HG03442 (cell line): ENCODE data around the gene LTK.
"Not testable (repeated sequence)": the region's sequence is repeated elsewhere in the genome, so short reads cannot be mapped to it uniquely, and the experiment has no call there.

ENCODE experiments used
- ATAC-seq: cut with Tn5 transposase; IDR thresholded peaks from one replicate; pipeline ENCODE4 v1.9.1; 2021; ENCODE audit warnings: mild to moderate bottlenecking, moderate library complexity; ENCODE audit not compliant: unreplicated experiment

The LTK gene

DNA sequence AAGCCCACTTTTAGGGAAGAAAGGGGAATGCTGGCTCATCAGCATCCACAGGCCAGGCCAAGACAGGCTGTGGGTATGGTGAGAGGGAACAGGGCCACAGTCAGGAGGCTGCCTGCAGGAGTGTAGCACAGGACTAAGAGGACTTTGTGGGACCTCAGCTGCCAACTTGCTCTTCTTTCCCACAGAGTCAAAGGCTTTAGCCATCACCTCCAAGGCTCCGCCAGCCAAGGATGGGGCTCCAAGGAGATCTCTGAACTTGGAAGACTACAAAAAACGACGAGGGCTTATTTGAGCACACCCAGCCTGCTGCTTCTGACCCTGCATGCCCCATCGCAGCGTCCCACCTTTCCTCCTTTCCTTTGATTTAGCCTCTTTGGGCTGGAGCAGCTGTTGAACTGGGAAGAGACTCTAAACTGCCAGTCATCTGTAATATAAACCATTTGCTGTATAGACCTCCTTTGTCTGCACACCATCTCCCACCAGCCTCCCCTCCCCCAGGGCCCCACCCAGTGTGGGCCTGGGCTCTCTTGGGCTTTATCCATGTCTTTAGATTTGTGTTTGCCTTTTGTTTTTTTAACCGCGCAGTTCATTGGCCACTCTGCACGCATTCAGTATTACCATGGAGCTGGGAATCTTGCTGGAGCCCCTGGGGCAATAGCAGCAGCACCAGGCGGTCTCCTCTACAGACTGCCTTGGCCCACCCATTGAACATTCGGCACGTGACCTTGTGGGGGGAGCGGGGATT lies 33.1 kb downstream of the LTK start:
- no peak for ATAC-seq

DNA sequence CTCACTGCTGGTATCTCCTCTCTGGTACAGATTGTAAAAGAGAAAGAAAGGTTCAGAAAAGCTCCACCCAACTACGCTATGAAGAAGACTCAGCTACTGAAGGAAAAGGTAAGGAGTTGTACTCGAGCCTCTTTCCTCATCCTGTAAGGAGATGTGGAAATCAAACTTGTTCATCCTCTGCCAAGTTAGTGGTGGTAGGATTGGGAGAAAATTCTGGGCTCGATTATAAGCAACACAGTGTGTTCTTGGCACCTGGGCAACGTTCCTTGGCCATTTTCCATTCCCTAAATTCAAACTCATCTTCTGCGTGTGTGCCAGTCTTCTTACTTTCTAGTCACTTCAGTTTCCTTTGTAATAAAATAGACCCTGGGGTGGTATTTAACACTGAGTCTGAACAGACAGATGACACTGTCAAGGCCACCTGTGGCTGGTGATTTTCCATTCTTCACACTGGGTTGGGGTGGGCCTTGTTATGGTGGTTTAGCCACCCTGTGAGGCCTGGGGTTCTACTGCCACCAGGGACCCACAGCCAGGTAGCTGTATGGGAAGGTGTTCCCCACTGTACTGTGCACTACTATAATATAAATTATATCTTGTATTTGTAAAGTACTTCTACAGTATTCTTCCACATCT lies 37.1 kb downstream of the LTK start:
- ATAC-seq, result no peak

DNA sequence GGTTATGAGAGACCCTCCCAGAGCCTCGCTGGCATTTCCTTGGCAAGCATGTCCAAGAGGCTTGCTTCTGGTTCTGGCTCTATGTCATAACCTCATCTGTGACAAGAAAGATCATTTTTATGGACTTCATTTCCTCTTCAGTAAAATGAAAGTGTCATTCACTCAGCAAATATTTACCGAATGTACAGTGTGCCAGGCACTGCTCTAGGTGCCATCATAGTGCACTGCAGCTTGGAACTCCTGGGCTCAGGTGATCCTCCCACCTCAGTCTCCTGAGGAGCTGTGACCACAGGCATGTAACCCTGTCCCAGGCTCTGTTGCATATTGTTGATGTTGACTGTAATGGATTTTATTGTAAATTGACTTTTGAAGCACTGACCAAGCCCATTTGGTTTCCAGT lies 38.7 kb downstream of the LTK start:
- no peak for ATAC-seq

GRCh38 chr15:41474436-41474835 lies 39.2 kb downstream of the LTK start:
- no peak for ATAC-seq

DNA sequence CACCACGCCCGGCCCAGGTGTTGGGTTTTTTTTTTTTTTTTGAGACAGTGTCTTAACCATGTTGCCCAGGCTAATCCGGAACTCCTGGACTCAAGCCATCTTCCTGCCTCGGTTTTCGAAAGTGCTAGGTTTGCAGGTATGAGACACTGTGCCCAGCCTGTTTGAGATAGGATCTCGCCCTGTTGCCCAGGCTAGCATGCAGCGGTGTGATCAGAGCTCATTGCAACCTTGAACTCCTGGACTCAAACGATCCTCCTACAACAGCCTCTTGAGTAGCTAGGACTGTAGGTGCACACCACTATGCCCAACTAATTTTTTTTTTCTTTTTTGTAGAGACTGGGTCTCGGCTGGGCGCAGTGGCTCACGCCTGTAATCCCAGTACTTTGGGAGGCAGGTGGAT lies 40.2 kb downstream of the LTK start:
- ATAC-seq, result no peak

GRCh38 chr15:41469644-41470043 lies 44.0 kb downstream of the LTK start:
- not testable (repeated sequence) for ATAC-seq

- no peak for ATAC-seq
These were observed 46.9 kb downstream of the LTK start for GRCh38 chr15:41466711-41467110.

DNA sequence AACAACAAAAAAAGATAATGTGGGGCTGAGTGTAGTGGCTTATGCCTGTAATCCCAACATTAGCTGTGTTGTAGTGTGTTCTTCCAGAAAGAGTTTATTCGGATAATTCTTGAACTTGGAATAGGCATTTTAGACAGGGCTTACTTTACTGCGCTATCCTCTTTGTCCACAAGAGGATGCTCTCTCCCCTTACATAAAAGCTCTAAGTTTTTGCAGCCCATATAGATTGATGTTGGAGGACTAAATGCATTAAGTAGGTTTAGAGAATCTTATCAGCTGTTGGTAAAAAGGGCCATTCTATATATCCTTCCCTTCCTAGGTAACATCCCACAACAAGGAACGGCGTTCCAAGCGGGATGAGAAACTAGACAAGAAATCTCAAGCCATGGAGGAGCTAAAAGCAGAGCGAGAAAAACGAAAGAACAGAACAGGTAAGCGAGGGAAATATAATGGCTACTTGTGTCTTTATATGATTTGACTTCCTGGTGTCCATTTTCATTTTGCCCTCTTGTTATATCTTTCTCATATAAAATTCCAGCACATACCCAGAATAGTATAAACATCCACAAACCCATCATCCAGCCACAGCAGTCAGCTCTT lies 47.7 kb downstream of the LTK start:
- ATAC-seq, result no peak

DNA sequence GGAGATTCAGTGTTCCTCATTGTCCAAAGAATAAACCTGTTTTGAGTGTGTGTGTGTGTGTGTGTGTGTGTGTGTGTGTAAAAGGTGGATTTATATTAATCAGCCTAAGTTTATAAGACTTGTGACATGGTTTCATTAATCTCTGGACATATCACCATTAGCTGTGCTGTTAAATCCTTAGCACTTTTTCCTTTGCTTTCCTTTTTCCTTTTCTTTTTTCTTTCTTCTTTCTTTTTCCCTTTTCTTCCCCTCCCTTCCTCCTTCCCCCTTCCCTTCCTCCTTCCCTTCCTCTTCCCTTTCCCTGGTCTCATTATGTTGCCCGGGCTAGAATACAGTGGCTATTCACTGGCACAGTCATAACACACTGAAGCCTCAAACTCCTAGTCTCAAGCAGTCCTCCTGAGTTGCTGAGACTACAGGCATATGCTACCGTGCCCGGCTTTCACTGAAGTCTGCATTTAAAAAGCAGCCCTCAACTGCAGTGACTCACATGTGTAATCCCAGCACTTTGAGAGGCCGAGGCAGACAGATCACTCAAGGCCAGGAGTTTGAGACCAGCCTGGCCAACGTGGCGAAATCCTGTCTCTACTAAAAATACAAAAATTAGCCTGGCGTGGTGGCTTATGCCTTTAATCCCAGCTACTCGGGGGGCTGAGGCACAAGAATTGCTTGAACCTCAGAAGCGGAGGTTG lies 48.6 kb downstream of the LTK start:
- no peak for ATAC-seq

DNA sequence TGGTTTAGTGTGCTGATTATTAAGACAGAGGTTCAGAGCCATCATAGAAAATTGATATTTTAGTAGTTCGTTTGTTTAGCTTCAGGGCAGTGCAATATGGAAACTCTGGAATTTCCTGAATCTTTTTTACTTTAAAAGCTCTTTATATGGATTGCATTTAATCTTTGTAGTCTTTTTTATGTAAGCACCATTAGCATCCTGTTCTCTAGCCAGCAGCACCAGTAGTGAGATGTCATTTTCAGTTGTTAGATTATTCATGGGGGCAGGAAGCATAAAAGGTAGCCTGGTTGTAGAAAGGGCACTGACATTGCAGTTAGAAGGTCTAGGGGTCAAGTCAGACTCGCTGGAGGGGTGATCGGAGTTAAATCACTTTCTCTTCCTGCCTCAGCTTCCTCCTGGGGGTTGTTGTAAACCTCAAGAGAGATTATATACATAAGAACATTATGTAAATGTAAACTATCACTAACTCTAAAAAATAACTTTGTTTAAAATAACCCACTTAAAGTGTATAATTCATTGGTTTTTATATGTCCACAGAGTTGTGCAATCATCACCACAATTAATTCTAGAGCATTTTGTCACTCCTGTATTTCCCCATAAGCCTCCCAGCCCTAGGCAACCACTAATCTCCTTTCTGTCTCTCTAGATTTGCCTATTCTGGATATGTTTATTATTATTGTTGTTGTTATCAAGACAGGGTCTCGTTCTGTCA lies 51.4 kb downstream of the LTK start:
- no peak for ATAC-seq
